ENCODE data around the gene IGFL2.
"Not testable (repeated sequence)": the region's sequence is repeated elsewhere in the genome, so short reads cannot be mapped to it uniquely, and the experiment has no call there.

Gene IGFL2

DNA sequence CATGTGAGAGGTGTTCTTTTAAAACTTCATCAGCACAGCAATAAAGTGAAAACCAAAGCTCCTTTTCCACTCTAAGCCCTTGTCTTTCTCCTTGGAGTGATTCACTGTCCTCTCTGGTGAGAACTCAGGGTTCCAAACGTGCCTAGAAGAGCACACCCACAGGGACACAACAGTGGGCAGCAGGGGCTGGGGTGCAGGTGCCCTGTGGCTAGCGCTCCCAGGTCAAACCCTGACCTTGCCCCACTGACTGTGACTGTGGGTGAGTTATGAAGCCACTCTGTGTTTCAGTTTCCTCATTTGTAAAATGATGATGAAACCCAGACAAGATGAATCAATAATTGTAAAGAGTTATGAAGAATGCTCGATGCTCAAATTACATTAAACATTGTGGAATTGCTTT lies 43.9 kb downstream of the IGFL2 start:
- DNase-seq, result no peak

- DNase-seq, result not testable (repeated sequence)
These were observed 44.6 kb downstream of the IGFL2 start for GRCh38 chr19:46192626-46192991.

DNA sequence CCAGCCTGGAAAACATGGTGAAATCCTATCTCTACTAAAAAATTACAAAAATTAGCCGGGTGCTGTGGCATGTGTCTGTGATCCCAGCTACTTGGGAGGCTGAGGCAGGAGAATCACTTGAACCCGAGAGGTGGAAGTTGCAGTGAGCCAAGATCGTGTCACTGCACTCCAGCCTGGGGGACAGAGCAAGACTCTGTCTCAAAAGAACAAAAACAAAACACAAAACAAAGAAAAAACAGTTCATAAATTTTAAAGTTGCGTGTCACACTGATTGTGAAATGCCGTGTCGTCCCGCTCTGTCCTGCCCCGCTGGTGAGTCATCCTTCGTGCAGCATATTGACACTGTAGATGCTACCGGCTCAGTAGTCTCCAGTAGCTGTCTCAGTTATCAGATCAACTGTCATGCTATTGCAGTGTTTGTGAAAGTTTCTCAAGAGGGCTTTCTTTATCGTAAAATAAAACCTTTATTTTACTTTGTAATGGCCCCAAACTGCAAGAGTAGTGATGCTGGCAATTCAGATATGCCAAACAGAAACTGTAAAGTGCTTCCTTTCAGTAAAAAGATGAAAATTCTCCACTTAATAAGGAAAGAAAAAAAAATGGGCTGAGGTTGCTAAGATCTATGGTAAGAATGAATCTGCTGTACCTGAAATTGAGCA lies 45.1 kb downstream of the IGFL2 start:
- DNase-seq, result no peak

DNA sequence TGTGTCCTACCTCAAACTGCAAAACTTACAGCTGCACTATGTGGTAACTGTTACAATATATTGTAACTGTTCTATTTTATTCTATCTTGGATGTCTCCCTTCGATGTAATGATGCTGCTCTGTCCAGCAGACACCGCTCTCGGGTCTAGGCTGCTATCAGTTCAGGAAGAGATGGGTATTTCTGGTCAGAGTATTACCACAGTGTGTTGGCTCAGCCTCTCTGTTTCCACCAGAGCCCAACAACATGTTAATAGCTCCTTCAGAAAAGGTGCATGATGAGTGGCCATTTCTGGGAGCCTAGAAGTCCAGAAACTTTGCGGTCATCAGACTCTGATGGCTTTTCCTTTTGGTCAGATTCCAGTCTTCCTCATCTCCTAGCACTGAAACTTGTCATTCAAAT lies 45.6 kb downstream of the IGFL2 start:
- no peak for DNase-seq

GRCh38 chr19:46195104-46195503 lies 47.1 kb downstream of the IGFL2 start:
- DNase-seq, result no peak

DNA sequence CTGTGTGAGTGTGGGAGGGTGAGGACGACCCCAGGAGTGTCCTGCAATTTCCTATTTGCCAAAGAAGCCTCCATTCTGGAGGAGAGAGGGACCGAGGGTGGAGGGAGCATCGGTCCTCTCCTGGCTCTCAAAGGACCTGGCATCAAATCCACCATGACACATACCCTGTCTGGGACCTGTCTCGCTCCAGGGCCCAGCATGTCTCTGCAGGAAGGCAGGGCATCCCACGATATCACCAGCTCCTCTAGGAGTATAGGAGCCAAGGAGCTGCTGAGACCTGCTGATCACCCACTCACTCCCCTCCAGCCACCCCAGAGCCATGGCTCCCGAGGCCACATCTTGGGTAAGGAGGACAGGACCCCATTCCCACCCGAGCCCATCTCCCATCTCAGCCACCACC lies 47.9 kb downstream of the IGFL2 start:
- DNase-seq, result not testable (repeated sequence)

DNA sequence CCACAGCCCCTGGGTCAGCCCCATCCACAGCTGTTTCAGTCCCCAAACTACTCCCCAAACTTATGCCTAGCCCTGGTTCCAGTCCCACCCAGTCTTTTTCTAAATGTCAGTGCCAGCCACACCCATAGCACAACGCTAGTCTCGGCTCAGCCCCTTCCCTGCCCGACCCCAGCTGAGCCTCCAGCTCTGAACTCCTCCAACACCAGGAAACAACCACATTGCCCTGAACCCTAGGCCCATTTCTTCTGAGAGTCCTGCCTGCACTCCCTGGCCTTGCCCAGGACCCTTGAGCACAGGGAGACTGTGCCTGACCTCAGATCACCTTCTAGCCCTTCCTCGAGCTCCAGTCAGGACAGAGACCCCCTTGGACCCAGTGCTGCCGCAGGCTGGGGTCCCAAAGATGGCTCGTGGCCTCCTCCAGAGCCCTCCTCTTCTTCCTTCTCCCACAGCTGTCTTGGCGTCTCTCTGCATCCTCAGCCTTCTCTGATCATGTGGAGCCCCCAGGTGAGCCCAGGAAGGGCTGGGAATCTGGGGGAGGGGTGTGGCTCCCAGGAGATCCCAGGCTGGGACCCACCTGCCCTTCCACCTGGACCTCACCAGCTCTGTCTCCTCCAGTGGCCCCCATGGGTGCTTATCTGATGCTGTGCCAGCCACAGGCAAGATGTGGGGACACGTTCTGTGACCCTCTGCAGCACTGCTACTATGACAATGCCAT lies 48.5 kb downstream of the IGFL2 start:
- no peak for DNase-seq

DNA sequence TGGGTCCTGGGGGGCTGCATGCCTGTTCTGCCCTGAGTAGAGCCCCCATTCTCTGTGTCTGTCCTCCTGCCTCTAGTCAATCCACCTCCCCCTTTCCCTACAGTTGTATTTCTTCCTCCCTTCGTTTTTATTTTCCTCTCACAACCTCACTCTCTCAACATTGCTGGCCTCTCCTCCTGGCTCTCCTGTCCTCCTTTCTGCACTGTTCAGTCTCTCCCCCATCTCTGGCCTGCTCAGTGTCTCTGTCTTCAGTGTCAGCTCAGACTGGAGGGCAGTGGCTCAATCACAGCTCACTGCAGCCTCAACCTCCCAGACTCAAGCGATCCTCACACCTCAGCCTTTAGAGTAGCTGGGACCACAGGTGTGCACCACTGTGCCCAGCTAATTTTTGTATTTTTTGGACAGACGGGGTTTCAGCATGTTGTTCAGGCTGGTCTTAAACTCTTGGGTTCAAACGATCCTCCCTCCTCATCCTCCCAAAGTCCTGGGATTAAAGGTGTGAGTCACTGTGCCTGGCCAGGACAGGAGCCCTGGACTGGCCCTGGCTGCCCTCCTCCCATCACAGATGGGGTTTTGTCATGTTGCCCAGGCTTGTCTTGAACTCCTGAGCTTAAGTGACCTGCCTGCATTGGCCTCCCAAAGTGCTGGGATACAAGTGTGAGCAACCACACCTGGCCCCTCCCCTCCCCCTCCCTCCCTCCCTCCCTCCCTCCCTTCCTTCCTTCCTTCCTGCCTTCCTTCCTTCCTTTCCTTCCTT lies 49.5 kb downstream of the IGFL2 start:
- no peak for DNase-seq

GRCh38 chr19:46198756-46199155 lies 50.7 kb downstream of the IGFL2 start:
- no peak for DNase-seq

DNA sequence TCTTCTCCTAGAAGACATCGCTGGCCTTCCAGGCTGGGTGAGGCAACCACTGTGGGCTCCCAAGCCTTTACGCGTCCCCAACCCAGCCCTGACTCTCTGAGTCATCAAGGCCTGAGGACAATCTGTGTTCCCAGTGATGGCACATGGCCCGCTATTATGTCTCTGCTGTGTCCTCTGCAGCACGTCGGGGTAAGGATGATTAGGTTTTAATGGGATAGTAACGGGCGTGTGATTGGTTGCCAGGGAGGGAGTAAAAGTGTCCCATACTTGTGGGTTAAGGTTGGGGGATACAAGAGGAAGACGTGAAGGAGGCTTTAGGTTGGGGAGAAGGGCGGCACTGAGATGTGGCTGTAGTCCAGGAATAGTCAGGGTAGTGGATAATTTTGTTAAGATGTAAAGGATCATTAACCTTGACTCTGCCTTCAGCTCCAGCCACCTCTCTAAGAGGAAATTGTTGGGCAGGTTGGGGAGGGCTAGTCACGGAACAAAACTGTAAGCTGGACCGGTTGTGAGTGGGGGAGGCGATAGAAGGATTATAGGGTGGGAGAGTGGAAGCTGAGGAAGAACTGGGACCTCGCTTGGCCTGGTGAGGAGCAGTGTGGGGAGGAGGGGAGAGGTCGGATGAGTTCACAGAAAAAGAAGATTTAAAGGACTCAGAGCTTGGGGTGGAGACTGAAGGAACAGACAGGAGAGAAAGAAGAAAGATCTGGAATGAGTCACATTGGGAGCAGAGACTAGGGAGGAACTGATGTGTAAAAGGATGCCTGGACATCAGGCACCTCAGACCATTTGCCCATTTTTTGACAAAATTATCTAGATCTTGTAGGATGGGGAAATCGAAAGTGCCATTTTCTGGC lies 53.6 kb downstream of the IGFL2 start:
- DNase-seq, result no peak

DNA sequence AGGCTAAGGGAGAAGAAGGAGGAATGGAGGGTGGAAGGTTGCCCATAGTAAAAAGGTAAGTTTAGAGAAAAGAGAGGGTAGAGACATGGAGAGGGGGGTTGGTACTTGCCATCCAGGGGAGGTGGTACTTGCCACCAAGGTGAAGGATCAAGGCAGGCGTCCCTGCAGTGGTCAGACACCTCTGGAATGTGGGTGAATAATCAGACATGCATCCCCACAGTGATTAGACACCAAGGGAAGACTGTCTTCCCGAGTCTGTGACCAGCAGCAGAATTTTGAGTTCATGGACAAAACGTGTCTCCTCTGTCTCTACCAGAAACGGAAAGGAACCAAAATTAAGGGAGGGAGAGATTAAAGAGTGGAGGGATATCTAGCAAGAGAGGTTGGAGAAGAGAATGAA lies 54.4 kb downstream of the IGFL2 start:
- no peak for DNase-seq

DNA sequence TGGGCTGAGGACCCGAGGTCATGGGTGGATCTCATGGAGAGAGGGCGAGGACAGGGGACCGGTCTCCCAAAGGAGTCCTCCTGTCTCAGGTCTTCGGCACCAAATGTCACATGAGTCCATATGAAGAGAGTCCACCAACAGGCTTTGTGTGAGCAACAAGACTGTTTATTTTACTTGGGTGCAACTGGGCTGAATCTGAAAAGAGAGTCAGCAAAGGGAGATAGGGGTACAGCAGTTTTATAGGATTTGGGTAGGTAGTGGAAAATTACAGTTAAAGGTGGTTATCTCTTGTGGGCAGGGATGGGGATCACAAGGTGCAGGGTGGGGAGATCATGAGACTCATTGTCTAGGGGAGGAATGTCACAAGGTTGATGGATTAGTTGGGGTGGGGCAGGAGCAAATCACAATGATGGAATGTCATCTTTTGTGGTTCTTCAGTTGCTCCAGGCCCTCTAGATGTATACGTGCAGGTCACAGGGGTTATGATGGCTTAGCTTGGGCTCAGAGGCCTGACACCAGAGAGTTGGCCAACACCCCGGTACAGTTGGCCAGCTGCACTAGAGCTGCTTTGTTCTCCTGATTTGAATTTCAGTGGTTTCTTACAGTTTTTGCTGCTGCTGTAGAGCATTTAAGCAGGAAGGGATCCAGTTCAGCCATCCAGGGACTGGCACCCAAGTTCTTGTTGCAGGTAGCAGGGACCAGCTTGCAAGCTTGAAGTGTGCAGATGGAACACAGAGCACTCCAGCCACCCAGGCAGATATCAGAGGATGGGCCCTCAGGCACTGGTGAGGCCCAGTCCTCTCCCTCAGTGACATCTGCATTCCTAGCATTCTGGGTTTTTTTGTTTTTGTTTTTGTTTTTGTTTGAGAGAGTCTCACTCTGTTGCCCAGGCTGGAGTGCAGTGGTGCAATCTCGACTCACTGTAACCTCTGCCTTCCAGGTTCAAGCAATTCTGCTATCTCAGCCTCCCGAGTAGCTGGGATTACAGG lies 55.1 kb downstream of the IGFL2 start:
- DNase-seq, result no peak

DNA sequence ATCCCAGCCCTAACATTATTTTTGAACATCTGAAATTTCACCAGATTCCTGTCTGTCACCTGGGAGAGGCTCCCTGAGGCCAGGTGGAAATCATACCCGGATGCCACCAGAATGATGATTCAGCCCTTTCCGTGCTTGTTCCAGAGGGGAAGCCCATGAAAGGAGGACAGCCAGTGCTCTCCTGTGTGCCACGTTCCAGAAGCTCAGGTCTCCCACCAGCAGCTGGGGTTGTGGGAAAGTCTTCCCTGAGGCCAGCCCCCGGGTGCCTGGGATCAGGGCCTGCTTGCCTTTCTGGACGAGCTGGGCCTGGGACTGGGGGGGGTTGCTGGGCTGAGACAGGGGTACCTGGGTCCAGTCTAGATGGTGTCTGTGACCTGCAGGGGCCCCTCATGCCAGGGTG lies 56.0 kb downstream of the IGFL2 start:
- DNase-seq, result no peak

DNA sequence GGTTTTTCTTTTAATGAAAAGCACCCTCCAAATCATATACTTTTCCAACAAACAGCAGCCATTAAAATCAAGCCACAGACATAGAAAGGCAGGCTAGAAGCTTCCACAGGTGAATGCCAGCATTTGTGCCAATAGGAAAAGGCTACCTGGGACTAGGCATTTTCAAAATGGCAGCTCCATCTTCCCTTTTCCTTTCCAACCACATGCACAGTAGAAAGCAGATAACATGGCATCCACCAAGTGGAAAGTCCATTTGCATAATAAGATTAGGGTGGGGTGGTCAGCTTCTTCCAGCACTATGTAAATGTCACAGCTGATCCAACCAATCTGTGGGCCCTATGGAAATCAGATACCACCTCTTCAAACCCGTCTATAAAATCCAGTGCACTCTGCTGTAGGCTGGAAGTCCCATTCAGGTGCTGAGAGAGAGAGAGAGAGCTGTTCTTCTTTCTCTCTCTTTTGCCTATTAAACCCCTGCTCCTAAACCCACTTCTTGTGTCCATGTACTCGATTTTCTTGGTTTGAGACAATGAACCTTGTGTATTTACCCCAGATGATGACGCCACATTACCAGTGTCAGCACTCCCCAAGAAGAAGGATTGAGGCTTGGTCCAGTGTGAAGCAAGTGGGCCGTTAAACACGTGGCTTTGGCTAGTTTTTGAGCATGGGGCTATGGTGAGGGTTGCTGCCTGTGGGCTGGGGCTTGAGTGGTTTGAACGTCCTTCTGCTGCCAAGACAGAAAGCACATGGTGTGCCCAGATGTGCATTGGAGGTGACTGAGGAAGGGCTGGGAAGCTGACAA lies 57.3 kb downstream of the IGFL2 start:
- DNase-seq, result no peak

DNA sequence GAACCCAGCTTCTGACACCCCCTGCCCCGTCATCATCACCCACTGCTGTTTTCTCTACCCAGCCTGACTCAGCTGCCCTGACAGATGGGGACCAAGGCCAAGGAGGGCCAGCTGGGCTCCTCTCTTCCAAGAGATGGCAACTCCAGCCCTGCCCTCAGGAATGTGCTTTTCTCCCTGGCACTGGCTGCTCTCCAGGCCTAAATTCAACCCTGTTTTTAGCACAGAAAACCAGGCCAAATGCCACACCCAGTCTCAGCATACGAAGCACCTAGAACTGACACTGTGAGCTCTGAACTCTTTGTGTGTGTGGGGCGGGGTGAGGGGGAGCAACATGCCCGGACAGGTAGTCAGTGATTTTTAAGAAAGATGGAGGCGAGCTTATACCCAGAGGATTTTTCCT lies 58.1 kb downstream of the IGFL2 start:
- DNase-seq, result no peak

- DNase-seq, result no peak
These were observed 58.6 kb downstream of the IGFL2 start for GRCh38 chr19:46206682-46207081.

DNA sequence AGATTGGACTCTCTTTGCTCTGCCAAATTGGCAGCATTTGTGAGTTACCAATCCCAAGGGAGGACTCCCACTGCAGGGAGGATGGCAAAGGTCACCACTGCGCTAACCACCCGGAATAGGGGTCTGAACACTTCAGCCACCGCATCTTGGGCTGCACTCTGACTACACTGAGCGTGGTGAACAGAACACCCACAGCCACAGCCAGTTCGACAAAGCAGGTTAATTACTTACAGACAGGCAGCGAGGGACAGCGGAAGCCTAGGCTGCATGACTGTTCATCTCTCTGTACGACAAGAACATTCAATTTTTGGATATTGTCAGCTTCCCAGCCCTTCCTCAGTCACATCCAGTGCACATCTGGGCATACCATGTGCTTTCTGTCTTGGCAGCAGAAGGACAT lies 59.8 kb downstream of the IGFL2 start:
- DNase-seq, result not testable (repeated sequence)

- no peak for DNase-seq
These were observed 61.0 kb downstream of the IGFL2 start for GRCh38 chr19:46209051-46209450.

- DNase-seq, result no peak
These were observed 61.4 kb downstream of the IGFL2 start for GRCh38 chr19:46209472-46209871.

- DNase-seq, result no peak
These were observed 62.6 kb downstream of the IGFL2 start for GRCh38 chr19:46210669-46211068.

Data from KG1 (cell line).